HG03196 (cell line): ENCODE results near the gene ACTR1B.
A peak's percentile ranks its signal among the peaks of the same experiment; 100 is the strongest.
"Not testable (repeated sequence)": the region's sequence is repeated elsewhere in the genome, so short reads cannot be mapped to it uniquely, and the experiment has no call there.

Experiments
- ATAC-seq: cut with Tn5 transposase; IDR thresholded peaks from one replicate; pipeline ENCODE4 v1.9.1; 2021; ENCODE audit not compliant: unreplicated experiment

Gene ACTR1B

GRCh38 chr2:97659256-97660043, 4.4 kb downstream of the ACTR1B start:
- no peak for ATAC-seq

GRCh38 chr2:97658691-97659157, 5.1 kb downstream of the ACTR1B start:
- ATAC-seq = no peak

GRCh38 chr2:97657986-97658690, 5.7 kb downstream of the ACTR1B start:
- no peak for ATAC-seq

GRCh38 chr2:97656905-97657587, 6.8 kb downstream of the ACTR1B start:
- ATAC-seq = no peak

- no peak for ATAC-seq
Measured at GRCh38 chr2:97656129-97656755, 7.6 kb downstream of the ACTR1B start.

- ATAC-seq = no peak
Measured at GRCh38 chr2:97654791-97655190, 9.1 kb downstream of the ACTR1B start.

GRCh38 chr2:97654309-97654708, 9.5 kb downstream of the ACTR1B start:
- no peak for ATAC-seq

GRCh38 chr2:97653874-97654273, 10.0 kb downstream of the ACTR1B start:
- ATAC-seq = no peak

GRCh38 chr2:97653473-97653872, 10.4 kb downstream of the ACTR1B start:
- no peak for ATAC-seq

- ATAC-seq = no peak
Measured at GRCh38 chr2:97651114-97651513, 12.7 kb downstream of the ACTR1B start.

- ATAC-seq = no peak
Measured at GRCh38 chr2:97646977-97647376, 16.9 kb downstream of the ACTR1B start.

GRCh38 chr2:97645695-97646629, 17.9 kb downstream of the ACTR1B start, which contains the start of gene COX5B:
COX5B (plus strand) TSS chr2:97646062; CDS start chr2:97646087, 25 bp downstream.
- peak; percentile 90 for ATAC-seq

- ATAC-seq = peak; percentile 18
Measured at GRCh38 chr2:97645112-97645694, 18.6 kb downstream of the ACTR1B start.

GRCh38 chr2:97644023-97644717, 19.7 kb downstream of the ACTR1B start:
- no peak for ATAC-seq

GRCh38 chr2:97626049-97626430, 37.8 kb downstream of the ACTR1B start:
- ATAC-seq = not testable (repeated sequence)

- not testable (repeated sequence) for ATAC-seq
Measured at GRCh38 chr2:97625354-97626048, 38.3 kb downstream of the ACTR1B start.

GRCh38 chr2:97622976-97623375, 40.9 kb downstream of the ACTR1B start:
- ATAC-seq = not testable (repeated sequence)

GRCh38 chr2:97620492-97620891, 43.4 kb downstream of the ACTR1B start:
- ATAC-seq = not testable (repeated sequence)
